Liver (tissue), 3 donors: ENCODE data around the gene RNF181.

Experiments
- FOXA1 ChIP-seq: IDR thresholded peaks from 2 replicates; pipeline ENCODE4 v1.6.1; 2016; ENCODE audit warnings: antibody characterized with exemption
- RAD21 ChIP-seq, 2 donors: IDR thresholded peaks; 2 replicates each; pipeline ENCODE4 v1.6.1; 2016; ENCODE audit warnings: antibody characterized with exemption in 2 of 2, mild to moderate bottlenecking in 2 of 2
- YY1 ChIP-seq: IDR thresholded peaks from 2 replicates; pipeline ENCODE4 v1.6.1; 2016; ENCODE audit warnings: antibody characterized with exemption, mild to moderate bottlenecking
- TF ChIP-seq, protein P1 (sequence below): fragments of 150-350 bp; IDR thresholded peaks from 2 replicates; pipeline ENCODE4 v1.5.1; 2017; ENCODE audit warnings: improper control_type of control experiment, low read depth, low read length; ENCODE audit not compliant: missing input control
- donor health status: healthy.
- donor health status: healthy.

DNA sequence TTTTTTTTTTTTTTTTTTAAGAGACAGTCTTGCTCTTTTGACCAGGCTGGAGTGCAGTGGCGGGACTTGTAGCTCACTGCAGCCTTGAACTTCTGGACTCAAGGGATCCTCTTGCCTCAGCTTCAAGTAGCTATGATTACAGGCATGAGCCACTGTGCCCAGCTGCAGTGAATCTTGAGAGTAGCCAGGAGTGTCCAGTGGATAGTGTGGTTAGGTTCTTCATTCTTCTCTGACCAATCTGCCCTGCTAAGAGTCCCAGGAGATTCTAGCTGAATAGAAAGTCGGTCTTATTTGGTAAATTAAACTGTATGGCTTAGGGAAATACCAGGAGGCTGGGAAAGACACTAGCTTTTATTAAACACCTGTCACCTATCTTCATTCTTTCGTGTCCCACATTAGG, 35.8 kb downstream of the RNF181 start:
- no peak for TF ChIP-seq YY1
- TF ChIP-seq, protein P1, sequence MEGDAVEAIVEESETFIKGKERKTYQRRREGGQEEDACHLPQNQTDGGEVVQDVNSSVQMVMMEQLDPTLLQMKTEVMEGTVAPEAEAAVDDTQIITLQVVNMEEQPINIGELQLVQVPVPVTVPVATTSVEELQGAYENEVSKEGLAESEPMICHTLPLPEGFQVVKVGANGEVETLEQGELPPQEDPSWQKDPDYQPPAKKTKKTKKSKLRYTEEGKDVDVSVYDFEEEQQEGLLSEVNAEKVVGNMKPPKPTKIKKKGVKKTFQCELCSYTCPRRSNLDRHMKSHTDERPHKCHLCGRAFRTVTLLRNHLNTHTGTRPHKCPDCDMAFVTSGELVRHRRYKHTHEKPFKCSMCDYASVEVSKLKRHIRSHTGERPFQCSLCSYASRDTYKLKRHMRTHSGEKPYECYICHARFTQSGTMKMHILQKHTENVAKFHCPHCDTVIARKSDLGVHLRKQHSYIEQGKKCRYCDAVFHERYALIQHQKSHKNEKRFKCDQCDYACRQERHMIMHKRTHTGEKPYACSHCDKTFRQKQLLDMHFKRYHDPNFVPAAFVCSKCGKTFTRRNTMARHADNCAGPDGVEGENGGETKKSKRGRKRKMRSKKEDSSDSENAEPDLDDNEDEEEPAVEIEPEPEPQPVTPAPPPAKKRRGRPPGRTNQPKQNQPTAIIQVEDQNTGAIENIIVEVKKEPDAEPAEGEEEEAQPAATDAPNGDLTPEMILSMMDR, result no peak
- TF ChIP-seq RAD21 (IDR thresholded peaks at IDR 0.05), result no peak
- no peak for TF ChIP-seq FOXA1
